GM12872 (cell line): Measurements from ENCODE around the gene IGFL2.

Source experiments
- CTCF ChIP-seq: IDR thresholded peaks from 3 replicates; pipeline ENCODE4 v1.5.1; 2011; ENCODE audit warnings: low read depth, mild to moderate bottlenecking, low read length, moderate library complexity; ENCODE audit not compliant: insufficient read depth

Gene IGFL2

GRCh38 chr19:46195104-46195503, 47.1 kb downstream of the IGFL2 start:
- no peak for TF ChIP-seq CTCF

GRCh38 chr19:46196410-46197124, 48.5 kb downstream of the IGFL2 start:
- TF ChIP-seq CTCF = no peak

GRCh38 chr19:46197314-46198070, 49.5 kb downstream of the IGFL2 start:
- TF ChIP-seq CTCF = no peak

GRCh38 chr19:46198756-46199155, 50.7 kb downstream of the IGFL2 start:
- TF ChIP-seq CTCF = no peak

GRCh38 chr19:46201454-46202310, 53.6 kb downstream of the IGFL2 start:
- TF ChIP-seq CTCF = no peak

GRCh38 chr19:46202426-46202825, 54.4 kb downstream of the IGFL2 start:
- no peak for TF ChIP-seq CTCF
